Myocyte (in vitro differentiated cells): ENCODE measurements around the gene MRPL49. TPM values are rescaled to one million over a fixed set of nuclear protein-coding genes. Genes with fewer than 3 reads are reported as not detected.
A peak's percentile ranks its signal among the peaks of the same experiment; 100 is the strongest.

Experiments used
- DNase-seq: peaks from one replicate; pipeline ENCODE4 v3.0.0-alpha.2; 2012; ENCODE audit warnings: low read depth
- polyA plus RNA-seq: library from polyadenylated mRNA; unstranded; fragments of >200 nt; gene quantifications from one replicate; pipeline ENCODE4 v1.2.1, GENCODE V29; 2012; ENCODE audit warnings: missing spikeins
- total RNA-seq: library from RNA; depleted of rRNA; stranded (reverse); fragments of >200 nt; gene quantifications from 2 replicates; pipeline ENCODE4 v1.2.3, GENCODE V29; 2014

The MRPL49 gene
- 37.6 and 44.2 TPM in 2 replicates for total RNA-seq
- 47.5 TPM for polyA plus RNA-seq

GRCh38 chr11:65121865-65122696 is at the start of gene MRPL49, which contains the start of gene FAU:
TSS of gene MRPL49 (plus strand) at chr11:65122321. CDS start at chr11:65122347, 26 bp downstream.
TSS of gene FAU (minus strand) at chr11:65122134. CDS start at chr11:65121813, 321 bp downstream.
- peak; percentile 95 for DNase-seq

DNA sequence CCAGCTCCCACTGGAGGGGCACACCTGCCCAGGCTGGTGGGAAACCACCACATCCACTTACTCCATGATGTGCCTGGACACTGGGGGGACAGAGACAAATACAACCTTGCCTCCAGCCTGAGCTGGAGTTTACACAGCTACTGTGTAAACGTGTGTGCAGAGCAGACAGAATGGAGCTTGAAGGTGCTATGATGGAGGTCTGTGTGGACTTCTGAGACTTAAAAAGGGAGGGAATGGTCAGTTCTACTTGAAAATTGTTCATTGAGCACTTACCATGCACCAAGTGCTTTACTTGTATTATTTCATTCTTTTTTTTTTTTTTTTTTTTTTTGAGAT is 49.5 kb upstream of the MRPL49 start:
- DNase-seq: no peak

GRCh38 chr11:65077451-65077850 is 44.7 kb upstream of the MRPL49 start:
- DNase-seq: no peak

DNA sequence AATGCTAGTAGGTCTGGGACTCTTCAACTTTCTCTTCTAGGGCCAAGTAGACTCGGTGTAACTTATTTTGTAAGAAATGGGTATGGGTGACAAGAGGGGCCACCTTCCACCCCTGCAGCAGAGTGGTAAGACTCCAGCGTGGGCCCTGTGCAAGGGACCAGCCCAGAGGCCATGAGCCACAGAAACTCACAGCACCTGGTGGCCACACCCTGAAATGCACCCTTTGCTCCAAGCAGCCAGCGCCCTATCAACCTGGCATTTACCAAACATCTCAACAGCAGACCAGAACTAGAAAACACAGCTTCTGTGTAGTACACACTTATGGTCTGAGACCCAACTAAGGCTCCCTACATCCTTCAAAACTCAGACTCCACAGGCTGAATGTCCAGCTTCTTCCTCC is 44.0 kb upstream of the MRPL49 start:
- peak; percentile 26 for DNase-seq

GRCh38 chr11:65078786-65079342 is 43.3 kb upstream of the MRPL49 start:
- DNase-seq: no peak

DNA sequence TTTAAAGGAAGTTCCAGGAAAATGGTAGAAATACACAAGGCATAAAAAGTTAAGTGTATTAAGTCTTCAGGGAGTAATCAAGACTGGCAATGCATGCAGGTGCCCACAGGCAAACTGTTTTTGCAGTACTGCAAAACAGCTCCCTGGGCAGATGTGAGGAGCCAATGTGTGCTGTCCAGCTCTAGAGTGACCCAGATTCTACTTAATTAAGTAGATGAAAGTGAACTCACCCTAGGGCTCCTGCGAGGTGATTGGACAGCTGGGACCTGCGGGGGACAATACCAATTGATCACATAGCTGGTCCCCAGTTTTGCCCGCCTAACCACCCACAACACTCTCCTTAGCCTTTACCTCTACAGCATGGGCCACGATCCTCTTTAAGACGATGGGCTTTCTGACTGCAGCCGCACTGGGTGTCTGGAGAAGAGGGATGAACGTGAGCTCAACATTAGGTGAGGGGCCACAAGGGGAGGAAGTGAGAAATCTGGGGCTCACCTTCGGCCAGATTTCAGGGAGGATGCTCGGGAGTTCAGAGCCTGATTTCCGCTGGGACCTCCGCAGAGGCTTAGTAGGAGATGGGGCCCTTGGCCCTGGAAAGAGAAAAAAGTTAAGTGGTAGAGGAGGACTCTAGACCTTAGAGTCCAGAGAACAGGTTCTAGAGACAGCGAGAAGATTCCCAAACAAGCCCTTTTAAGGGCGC is 38.8 kb upstream of the MRPL49 start:
- DNase-seq: no peak

DNA sequence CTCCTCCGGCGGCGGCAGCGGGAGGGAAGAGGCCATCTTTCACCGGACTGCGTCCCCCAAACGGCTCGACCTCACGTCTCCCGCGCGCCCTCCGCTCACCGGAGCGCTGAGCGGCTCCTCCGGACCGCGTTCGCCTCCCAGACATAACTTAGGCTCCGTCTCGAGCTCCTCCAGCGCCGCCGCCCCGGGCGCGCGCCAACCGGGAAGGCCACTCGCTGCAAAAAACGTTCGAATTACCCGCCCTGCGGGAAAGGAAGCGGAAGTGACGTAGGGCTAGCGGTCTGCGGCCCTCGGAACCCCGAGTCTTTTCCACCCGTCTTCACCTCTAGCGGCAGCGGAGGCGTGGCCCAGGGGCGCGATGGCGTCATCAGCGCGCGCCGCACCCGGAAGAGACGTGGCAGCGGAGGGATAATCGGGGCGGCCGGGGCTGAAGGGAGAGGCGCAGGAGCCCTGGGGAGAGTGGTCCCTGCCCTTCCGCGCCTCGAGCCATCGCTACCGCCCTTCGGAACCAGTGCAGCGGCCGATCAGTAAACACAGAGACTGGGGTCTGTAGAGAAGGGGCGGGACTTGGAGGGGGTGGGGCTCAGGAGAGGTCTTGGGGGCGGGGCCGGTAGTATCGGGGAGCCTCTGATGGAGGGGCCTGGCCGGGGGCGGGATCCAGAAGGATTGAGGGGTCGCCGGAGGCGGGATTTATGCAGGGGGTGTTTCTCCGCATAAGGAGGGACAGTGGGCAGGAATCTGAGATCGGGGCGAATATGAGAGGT is 38.1 kb upstream of the MRPL49 start, which contains the start of the genes CDCA5 and ZFPL1:
CDCA5 (minus strand) TSS at position 207 of the 764 bp plus-strand sequence; CDS start at position 145, 62 bp downstream.
ZFPL1 (plus strand) TSS at position 389 of the 764 bp plus-strand sequence. CDS start 477 bp downstream, outside the sequence.
- DNase-seq: peak; percentile 95

- no peak for DNase-seq
Measured at GRCh38 chr11:65084598-65085375, 37.3 kb upstream of the MRPL49 start.

- no peak for DNase-seq
Measured at GRCh38 chr11:65085446-65085845, 36.7 kb upstream of the MRPL49 start.

DNA sequence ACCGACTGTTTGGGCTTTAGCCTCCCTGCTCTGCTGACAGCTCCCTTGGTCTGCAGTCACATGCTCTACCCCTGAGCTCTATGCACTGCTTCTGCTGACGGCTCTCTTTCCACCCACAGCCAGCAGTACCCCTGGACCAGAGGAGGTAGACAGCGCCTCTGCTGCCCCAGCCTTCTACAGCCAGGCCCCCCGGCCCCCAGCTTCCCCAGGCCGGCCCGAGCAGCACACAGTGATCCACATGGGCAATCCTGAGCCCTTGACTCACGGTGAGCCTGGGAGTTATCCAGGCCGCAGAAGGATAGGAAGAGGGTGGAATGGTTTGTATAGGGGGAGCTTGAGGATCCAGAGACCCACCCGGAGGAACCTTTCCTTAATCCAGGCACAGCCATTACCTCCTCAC is 35.3 kb upstream of the MRPL49 start:
- no peak for DNase-seq

DNA sequence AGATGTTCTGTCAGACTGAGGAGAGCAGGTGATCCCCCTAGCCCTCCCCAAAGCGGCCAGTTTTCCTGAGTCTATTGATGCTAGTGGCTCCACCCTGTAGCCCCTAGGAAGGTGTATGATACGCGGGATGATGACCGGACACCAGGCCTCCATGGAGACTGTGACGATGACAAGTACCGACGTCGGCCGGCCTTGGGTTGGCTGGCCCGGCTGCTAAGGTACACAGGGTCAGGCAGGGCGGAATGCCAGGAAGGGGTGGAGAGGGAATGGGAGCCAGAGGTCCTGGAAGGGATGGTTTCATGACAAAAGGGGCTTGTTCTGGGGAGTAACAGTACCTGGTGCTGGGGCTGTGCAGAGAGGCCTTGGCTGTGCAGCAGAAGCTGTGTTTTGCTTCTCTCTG is 34.9 kb upstream of the MRPL49 start:
- DNase-seq: no peak

DNA sequence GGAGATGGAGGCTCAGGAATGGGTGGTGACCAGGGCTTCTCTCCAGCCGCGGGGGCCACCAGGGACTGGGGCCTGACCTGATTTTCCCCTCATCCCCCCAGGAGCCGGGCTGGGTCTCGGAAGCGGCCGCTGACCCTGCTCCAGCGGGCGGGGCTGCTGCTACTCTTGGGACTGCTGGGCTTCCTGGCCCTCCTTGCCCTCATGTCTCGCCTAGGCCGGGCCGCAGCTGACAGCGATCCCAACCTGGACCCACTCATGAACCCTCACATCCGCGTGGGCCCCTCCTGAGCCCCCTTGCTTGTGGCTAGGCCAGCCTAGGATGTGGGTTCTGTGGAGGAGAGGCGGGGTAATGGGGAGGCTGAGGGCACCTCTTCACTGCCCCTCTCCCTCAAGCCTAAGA is 34.3 kb upstream of the MRPL49 start:
- DNase-seq: no peak

GRCh38 chr11:65089621-65090020 is 32.5 kb upstream of the MRPL49 start:
- no peak for DNase-seq

GRCh38 chr11:65090628-65091027 is 31.5 kb upstream of the MRPL49 start:
- DNase-seq: no peak

DNA sequence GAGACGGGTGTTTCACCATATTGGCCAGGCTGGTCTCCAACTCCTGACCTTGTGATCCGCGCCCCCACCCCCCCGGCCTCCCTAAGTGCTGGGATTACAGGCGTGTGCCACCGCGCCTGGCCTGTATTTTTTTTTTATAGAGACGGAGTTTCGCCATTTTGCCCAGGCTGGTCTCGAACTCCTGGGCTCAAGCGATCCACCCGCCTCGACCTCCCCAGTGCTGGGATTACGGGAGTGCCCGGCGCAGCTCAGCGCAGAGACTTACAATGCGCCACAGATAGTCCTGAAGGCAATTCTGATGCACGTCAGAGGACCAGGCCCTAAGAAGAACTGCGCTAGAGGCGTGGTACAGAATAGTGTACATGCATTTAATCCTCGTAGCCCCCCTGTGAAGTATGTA is 26.7 kb upstream of the MRPL49 start:
- no peak for DNase-seq

- DNase-seq: peak; percentile 90
Measured at GRCh38 chr11:65095974-65096806, 25.9 kb upstream of the MRPL49 start, which contains the start of gene VPS51. TSS of gene VPS51 (plus strand) at chr11:65096214. CDS start at chr11:65096251, 37 bp downstream.

- no peak for DNase-seq
Measured at GRCh38 chr11:65096926-65097325, 25.2 kb upstream of the MRPL49 start.

DNA sequence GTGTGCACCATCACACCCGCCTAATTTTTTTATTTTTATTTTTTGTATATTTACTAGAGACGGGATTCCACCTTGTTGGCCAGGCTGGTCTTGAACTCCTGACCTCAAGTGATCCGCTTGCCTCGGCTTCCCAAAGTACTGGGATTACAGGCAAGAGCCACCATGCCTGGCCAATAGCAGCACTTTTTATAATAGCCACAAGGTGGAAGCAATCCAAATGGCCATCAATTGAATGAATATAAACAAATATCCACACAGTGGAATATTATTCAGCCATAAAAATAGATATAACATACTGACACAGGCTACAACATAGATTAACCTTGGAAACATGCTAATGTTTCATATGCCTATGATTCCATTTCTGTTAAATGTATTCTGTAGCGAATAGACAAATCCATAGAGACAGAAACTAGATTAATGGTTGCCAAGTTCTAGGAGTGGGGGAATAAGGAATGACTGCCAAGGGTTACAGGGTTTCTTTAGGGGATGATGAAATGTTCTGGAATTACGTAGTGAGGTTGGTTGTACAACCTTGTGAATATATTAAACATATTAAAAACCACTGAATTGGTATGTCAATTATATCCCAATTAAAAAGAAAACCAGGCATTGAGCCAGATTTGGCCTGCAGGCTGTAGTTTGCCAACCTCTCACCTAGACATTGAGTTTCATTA is 21.3 kb upstream of the MRPL49 start:
- no peak for DNase-seq
